IPS DF 4.7 (cell line): ENCODE data around the gene LACRT.
A peak's percentile ranks its signal among the peaks of the same experiment; 100 is the strongest.
"Not testable (repeated sequence)": the region's sequence is repeated elsewhere in the genome, so short reads cannot be mapped to it uniquely, and the experiment has no call there.

Experiments used
- DNase-seq: peaks from one replicate; pipeline ENCODE4 v3.0.0-alpha.2; 2013; ENCODE audit warnings: low spot score; ENCODE audit errors: extremely low read depth

Gene LACRT

GRCh38 chr12:54639112-54639511, 4.4 kb upstream of the LACRT start:
- not testable (repeated sequence) for DNase-seq

DNA sequence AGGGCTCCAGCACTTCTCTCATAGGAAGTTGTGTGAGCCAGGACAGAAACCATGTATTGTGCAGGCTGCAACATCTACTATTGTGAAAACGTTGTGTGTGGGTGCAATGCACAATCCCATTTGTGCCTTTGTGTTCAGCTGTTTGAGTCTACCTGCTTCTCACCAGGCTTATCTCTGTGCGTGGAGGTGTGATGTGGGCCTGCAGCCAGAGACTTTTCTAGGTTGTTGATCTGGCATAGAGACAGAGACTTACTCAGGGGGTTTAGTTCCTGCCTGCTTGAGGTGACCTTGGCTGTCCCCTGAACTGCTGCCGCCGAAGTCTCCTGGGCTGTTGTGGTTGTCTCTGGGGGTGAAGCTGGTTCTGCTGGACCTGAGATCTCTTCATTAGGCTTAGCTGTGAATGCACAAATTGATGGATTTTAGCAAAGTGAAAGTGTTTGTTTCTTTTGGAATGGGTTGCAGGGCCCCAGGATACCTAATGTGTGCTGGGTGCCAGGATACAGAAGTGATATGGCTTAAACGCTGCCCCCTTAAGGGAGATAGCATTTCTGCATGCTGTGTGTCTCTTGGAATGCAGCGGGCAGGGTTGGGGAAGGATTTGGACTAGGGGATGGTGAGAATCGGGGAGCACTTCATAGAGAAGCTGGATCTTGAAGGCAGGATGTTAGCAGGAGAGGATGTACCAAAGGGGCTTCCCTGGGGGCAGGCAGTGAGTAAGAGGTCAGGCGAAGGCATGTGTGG, 2.5 kb downstream of the LACRT start:
- peak; percentile 16 for DNase-seq

GRCh38 chr12:54631551-54631950, 3.1 kb downstream of the LACRT start:
- DNase-seq = no peak

DNA sequence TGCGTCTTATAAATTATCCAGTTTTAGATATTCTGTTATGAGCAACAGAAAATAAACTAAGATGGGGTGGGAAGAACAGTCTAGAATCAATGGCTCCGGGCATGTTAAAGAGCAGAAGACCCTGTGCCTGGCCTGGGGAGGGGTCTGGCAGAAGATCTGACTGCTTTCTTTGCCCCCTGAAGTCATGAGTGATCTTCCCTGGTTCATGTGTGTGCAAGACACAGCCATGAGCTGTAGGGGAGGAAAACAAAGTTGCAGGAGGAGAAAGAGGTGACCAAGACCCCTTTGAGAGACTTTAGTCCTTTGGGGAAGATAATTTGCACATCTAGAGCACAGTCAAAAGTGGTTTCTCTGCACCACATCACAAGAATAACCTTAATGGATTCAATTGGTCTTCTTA, 4.8 kb downstream of the LACRT start:
- DNase-seq = no peak

DNA sequence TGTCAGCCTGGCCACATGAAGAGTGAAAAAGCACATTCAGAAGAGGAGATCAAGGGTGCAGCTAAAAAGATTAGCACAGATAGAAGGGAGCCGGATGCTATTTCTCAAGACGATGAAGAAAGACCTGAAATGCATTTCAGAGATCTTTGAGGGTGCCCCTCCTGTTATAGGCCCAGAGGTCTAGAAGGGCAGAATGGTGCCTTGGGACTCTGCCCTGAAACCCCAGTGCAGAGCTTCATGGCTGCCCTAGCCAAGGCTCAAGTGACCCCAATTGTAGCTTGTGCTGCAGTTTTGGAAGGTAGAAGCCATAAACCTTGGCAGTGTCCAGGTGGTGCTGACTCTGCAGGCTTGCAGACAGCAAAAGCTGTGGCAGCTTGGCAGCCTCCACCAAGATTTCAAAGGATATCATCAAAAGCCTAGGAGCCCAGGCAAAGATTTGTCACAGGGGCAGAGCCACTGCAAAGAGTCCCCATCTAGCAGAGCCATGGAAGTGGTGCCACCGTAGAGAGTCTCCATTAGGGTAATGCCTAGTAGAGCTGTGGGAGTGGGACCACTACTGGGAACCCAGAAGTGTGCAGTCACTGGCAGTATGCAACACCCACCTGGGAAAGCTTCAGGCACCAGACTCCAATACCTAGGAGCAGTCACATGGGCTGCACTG, 6.4 kb downstream of the LACRT start:
- no peak for DNase-seq

DNA sequence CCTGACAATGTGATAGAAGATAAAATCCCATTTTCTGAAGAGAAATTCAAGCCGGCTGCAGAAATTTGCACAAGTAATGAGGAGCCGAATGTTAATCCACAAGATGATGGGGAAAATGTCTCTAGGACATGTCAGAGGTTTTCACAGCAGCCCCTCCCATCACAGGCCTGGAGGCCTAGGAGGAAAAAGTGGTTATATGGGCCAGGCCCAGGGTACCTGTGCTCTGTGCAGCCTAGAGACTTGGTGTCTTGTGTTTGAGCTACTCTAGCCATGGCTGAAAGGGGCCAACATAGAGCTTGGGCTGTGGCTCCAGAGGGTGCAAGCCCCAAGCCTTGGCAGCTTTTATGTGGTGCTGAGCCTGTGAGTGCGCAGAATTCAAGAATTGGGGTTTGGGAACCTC, 7.4 kb downstream of the LACRT start:
- no peak for DNase-seq

- no peak for DNase-seq
Observed at GRCh38 chr12:54625598-54625997, 9.1 kb downstream of the LACRT start.

- no peak for DNase-seq
Observed at GRCh38 chr12:54624315-54625279, 10.1 kb downstream of the LACRT start.

DNA sequence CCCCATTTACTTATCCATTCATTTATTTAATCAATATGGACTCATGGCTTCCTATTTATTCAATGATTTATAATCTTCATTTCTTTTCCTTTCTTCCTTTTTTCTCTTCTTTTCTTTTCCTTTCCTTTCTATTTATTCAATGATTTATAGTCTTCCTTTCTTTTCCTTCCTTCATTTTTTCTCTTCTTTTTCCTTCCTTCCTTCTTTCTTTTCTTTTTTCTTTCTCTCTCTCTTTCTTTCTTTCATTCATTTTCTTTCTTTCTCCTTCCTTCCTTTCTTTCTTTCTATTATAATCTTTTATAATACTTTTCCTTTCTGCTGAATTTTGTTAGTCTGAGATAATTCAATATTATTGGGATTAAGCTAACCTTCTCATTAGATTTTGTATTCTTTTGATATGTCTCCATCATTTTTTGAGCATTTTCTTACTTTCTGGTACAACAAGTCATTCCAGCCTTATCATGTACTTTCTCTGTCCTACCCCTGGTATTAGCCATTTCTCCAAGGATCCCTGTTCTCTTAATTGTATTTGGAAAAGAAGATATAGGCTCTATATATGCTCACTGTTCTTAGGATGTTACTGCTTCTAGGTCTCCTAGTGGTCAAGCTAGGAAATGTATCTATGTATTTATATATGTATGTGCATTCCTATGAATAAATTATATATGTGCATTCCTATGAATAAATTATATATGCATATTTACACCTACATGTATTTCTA, 12.1 kb downstream of the LACRT start:
- DNase-seq = no peak

GRCh38 chr12:54616933-54617680, 17.6 kb downstream of the LACRT start:
- DNase-seq = no peak

GRCh38 chr12:54612225-54612750, 22.4 kb downstream of the LACRT start:
- DNase-seq = no peak

DNA sequence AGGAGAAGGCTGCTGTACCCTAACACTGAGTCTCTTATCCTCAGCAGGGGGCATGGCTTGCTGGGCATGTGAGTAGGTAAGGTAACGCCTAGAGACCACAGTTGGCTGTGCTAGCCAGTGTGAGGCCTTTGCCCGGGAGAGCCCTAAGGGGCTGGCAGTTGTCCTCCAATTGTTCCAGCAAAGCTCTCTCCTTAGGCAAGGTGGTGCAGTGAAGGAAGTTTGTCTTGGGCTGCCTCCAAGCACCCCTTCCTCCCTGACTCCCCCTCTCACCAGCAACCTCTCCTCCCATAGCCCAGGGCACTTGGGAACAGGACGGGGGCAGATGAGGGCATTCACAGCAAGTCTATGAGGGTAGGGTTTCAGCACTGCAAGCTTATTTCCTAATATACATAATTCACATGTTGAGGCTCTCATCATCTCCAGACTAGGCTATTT, 23.0 kb downstream of the LACRT start:
- DNase-seq = no peak

GRCh38 chr12:54608769-54609168, 25.9 kb downstream of the LACRT start:
- no peak for DNase-seq

DNA sequence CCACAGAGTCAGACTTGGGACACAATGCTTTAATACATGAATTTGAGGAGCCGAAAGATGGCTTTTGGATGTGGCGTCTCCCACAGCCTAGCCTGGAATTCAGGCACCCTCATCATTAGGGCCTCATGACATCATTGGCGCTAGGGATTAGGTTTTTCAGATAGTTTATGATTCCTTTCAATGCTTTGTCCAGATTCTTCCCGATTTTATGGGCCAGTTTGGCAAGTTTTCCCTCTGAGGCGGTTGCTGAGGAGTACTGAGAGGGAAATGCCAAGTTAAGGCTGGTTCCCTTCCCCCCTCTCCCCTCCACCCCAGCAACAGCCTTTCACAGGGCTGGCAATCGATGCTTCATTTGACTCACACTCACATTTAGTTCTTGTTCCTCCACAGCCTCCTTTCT, 26.5 kb downstream of the LACRT start:
- no peak for DNase-seq

GRCh38 chr12:54606556-54606955, 28.1 kb downstream of the LACRT start:
- no peak for DNase-seq

- DNase-seq = no peak
Observed at GRCh38 chr12:54605138-54605970, 29.3 kb downstream of the LACRT start.

DNA sequence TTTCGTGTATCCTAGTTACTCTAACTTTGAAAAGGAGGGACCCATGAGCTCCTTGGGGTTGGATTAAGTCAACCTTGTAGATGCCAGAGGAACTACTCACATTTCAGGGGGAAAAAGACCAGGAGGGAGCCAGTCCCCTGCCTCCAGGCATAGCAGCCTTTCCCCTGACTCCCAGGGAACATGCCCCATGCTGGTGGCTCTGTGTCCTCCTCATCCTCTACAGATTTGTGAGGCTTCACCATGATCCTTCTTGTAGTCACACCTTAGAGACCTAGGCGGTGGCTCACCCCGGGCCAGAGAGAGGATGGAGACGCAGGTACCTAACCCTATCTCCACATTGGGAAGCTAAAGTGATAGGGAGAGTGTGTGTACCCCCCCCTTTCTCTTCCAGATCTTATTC, 30.3 kb downstream of the LACRT start:
- DNase-seq = no peak

- DNase-seq = no peak
Observed at GRCh38 chr12:54603872-54604271, 30.8 kb downstream of the LACRT start.

GRCh38 chr12:54603173-54603814, 31.4 kb downstream of the LACRT start:
- DNase-seq = peak; percentile 41
